ENCODE measurements around the gene TRIM38.
"Not testable (repeated sequence)": the region's sequence is repeated elsewhere in the genome, so short reads cannot be mapped to it uniquely, and the experiment has no call there.

TRIM38 gene

DNA sequence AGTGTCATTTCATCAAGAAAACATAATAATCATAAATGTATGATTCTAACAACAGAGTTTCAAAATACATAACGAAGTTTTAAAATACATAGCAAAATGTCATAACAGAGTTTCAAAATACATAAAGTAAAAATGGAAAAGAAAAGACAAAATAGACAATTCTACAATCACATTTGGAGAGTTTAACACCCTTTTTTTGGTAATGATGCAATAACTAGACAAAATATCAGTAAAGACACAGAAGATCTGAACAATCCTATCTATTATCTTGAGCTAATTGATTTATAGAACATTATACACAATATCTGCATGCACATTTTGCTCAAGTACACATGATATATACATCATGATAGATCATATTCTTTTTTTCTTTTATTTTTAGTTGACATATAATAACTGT lies 18.7 kb upstream of the TRIM38 start:
- Histone ChIP-seq H3K4me1 (ENCODE audit: control insufficient read depth, insufficient read depth, low read length) (no peaks in the 10 kb centered on the region), H3K27ac (ENCODE audit: low read length) (no peak overlapping the region), H3K4me3 (ENCODE audit: low read length in 2 of 2) (no peak overlapping the region), H3K9me3 (ENCODE audit: control insufficient read depth in 2 of 2, low read length in 2 of 2) (no peaks in the 10 kb centered on the region), H3K36me3 (ENCODE audit: control insufficient read depth in 2 of 2, insufficient read depth in 2 of 2, low read length in 2 of 2) (no peaks in the 10 kb centered on the region), H3K27me3 (ENCODE audit: control insufficient read depth in 1 of 2, insufficient read depth in 2 of 2, low read length in 2 of 2) (no peaks in the 10 kb centered on the region), H3K9ac (ENCODE audit: low read length in 2 of 2) (no peak overlapping the region)

GRCh38 chr6:25944688-25945574 lies 17.7 kb upstream of the TRIM38 start:
- H3K9ac ChIP-seq (ENCODE audit: low read length in 2 of 2), result no peak overlapping the region
- no peaks in the 10 kb centered on the region for H3K4me1 ChIP-seq (ENCODE audit: control insufficient read depth, insufficient read depth, low read length)
- no peaks in the 10 kb centered on the region for H3K36me3 ChIP-seq (ENCODE audit: control insufficient read depth in 2 of 2, insufficient read depth in 2 of 2, low read length in 2 of 2)
- no peaks in the 10 kb centered on the region for H3K27me3 ChIP-seq (ENCODE audit: control insufficient read depth in 1 of 2, insufficient read depth in 2 of 2, low read length in 2 of 2)
- no peak overlapping the region for H3K4me3 ChIP-seq (ENCODE audit: low read length in 2 of 2)
- no peak overlapping the region for H3K27ac ChIP-seq (ENCODE audit: low read length)
- no peaks in the 10 kb centered on the region for H3K9me3 ChIP-seq (ENCODE audit: control insufficient read depth in 2 of 2, low read length in 2 of 2)

GRCh38 chr6:25945738-25946137 lies 16.9 kb upstream of the TRIM38 start:
- H3K27me3 ChIP-seq (ENCODE audit: control insufficient read depth in 1 of 2, insufficient read depth in 2 of 2, low read length in 2 of 2); H3K4me3 ChIP-seq (ENCODE audit: low read length in 2 of 2); H3K36me3 ChIP-seq (ENCODE audit: control insufficient read depth in 2 of 2, insufficient read depth in 2 of 2, low read length in 2 of 2); H3K27ac ChIP-seq (ENCODE audit: low read length); H3K4me1 ChIP-seq (ENCODE audit: control insufficient read depth, insufficient read depth, low read length); H3K9me3 ChIP-seq (ENCODE audit: control insufficient read depth in 2 of 2, low read length in 2 of 2); H3K9ac ChIP-seq (ENCODE audit: low read length in 2 of 2): not testable (repeated sequence)

GRCh38 chr6:25946631-25947030 lies 16.0 kb upstream of the TRIM38 start:
- Histone ChIP-seq H3K9ac (ENCODE audit: low read length in 2 of 2) (no peak overlapping the region), H3K4me1 (ENCODE audit: control insufficient read depth, insufficient read depth, low read length) (no peaks in the 10 kb centered on the region), H3K27ac (ENCODE audit: low read length) (no peak overlapping the region), H3K4me3 (ENCODE audit: low read length in 2 of 2) (no peak overlapping the region), H3K9me3 (ENCODE audit: control insufficient read depth in 2 of 2, low read length in 2 of 2) (no peaks in the 10 kb centered on the region), H3K36me3 (ENCODE audit: control insufficient read depth in 2 of 2, insufficient read depth in 2 of 2, low read length in 2 of 2) (no peaks in the 10 kb centered on the region), H3K27me3 (ENCODE audit: control insufficient read depth in 1 of 2, insufficient read depth in 2 of 2, low read length in 2 of 2) (peaks cover 0 to under 1% of the 10 kb centered on the region in 2 donors)

DNA sequence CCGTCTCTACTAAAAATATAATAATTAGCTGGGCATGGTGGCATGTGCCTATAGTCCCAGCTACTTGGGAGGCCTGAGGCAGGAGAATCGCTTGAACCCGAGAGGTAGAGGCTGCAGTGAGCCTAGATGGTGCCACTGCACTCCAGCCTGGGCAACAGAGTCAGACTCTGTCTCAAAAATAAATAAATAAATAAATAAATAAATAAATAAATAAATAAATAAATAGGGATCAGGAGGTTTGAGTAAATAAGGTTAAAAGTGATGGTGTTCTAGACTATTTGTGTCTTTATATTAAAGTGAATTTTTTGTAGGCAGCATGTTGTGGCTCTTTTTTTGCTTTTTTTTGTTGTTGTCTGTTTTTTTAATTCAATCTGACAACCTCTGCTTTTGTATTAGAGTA lies 15.1 kb upstream of the TRIM38 start:
- not testable (repeated sequence) for H3K9me3 ChIP-seq (ENCODE audit: control insufficient read depth in 2 of 2, low read length in 2 of 2); H3K27me3 ChIP-seq (ENCODE audit: control insufficient read depth in 1 of 2, insufficient read depth in 2 of 2, low read length in 2 of 2); H3K4me3 ChIP-seq (ENCODE audit: low read length in 2 of 2); H3K4me1 ChIP-seq (ENCODE audit: control insufficient read depth, insufficient read depth, low read length); H3K27ac ChIP-seq (ENCODE audit: low read length); H3K36me3 ChIP-seq (ENCODE audit: control insufficient read depth in 2 of 2, insufficient read depth in 2 of 2, low read length in 2 of 2); H3K9ac ChIP-seq (ENCODE audit: low read length in 2 of 2)

GRCh38 chr6:25949695-25950094 lies 12.9 kb upstream of the TRIM38 start:
- Histone ChIP-seq H3K27ac (ENCODE audit: low read length) (no peak overlapping the region), H3K27me3 (ENCODE audit: control insufficient read depth in 1 of 2, insufficient read depth in 2 of 2, low read length in 2 of 2) (peaks cover 0 to 4% of the 10 kb centered on the region in 2 donors), H3K9me3 (ENCODE audit: control insufficient read depth in 2 of 2, low read length in 2 of 2) (no peaks in the 10 kb centered on the region), H3K4me1 (ENCODE audit: control insufficient read depth, insufficient read depth, low read length) (no peaks in the 10 kb centered on the region), H3K9ac (ENCODE audit: low read length in 2 of 2) (no peak overlapping the region), H3K36me3 (ENCODE audit: control insufficient read depth in 2 of 2, insufficient read depth in 2 of 2, low read length in 2 of 2) (no peaks in the 10 kb centered on the region), H3K4me3 (ENCODE audit: low read length in 2 of 2) (no peak overlapping the region)

DNA sequence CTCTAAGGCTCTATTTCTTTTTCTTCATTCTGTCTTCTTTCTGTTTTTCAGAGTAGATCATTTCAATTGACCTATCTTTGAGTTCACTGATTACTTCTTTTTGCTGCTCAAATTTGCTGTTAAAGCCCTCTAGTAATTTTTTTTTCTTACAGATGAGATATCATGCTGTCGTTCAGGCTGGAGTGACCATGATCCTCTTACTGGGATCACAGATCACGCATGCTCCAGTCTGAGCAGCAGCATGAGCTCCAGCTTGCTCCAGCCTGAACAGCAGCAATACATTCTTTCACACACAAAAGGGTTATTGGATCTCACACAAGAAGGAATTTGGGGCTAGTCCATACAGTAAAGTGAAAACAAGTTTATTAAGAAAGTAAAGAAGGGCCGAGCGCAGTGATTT lies 12.3 kb upstream of the TRIM38 start:
- Histone ChIP-seq H3K4me3 (ENCODE audit: low read length in 2 of 2) (no peak overlapping the region), H3K9me3 (ENCODE audit: control insufficient read depth in 2 of 2, low read length in 2 of 2) (no peaks in the 10 kb centered on the region), H3K9ac (ENCODE audit: low read length in 2 of 2) (no peak overlapping the region), H3K4me1 (ENCODE audit: control insufficient read depth, insufficient read depth, low read length) (no peaks in the 10 kb centered on the region), H3K36me3 (ENCODE audit: control insufficient read depth in 2 of 2, insufficient read depth in 2 of 2, low read length in 2 of 2) (no peaks in the 10 kb centered on the region), H3K27me3 (ENCODE audit: control insufficient read depth in 1 of 2, insufficient read depth in 2 of 2, low read length in 2 of 2) (peaks cover 0 to 4% of the 10 kb centered on the region in 2 donors), H3K27ac (ENCODE audit: low read length) (no peak overlapping the region)

- Histone ChIP-seq H3K9me3 (ENCODE audit: control insufficient read depth in 2 of 2, low read length in 2 of 2) (no peaks in the 10 kb centered on the region), H3K27me3 (ENCODE audit: control insufficient read depth in 1 of 2, insufficient read depth in 2 of 2, low read length in 2 of 2) (peaks cover 0 to 4% of the 10 kb centered on the region in 2 donors), H3K4me1 (ENCODE audit: control insufficient read depth, insufficient read depth, low read length) (no peaks in the 10 kb centered on the region), H3K36me3 (ENCODE audit: control insufficient read depth in 2 of 2, insufficient read depth in 2 of 2, low read length in 2 of 2) (no peaks in the 10 kb centered on the region), H3K27ac (ENCODE audit: low read length) (no peak overlapping the region), H3K4me3 (ENCODE audit: low read length in 2 of 2) (no peak overlapping the region), H3K9ac (ENCODE audit: low read length in 2 of 2) (no peak overlapping the region)
These were observed 11.1 kb upstream of the TRIM38 start for GRCh38 chr6:25951296-25952032.

- H3K4me1 ChIP-seq (ENCODE audit: control insufficient read depth, insufficient read depth, low read length), result no peaks in the 10 kb centered on the region
- no peaks in the 10 kb centered on the region for H3K9me3 ChIP-seq (ENCODE audit: control insufficient read depth in 2 of 2, low read length in 2 of 2)
- no peak overlapping the region for H3K4me3 ChIP-seq (ENCODE audit: low read length in 2 of 2)
- no peak overlapping the region for H3K9ac ChIP-seq (ENCODE audit: low read length in 2 of 2)
- no peak overlapping the region for H3K27ac ChIP-seq (ENCODE audit: low read length)
- H3K36me3 ChIP-seq (ENCODE audit: control insufficient read depth in 2 of 2, insufficient read depth in 2 of 2, low read length in 2 of 2), result no peaks in the 10 kb centered on the region
- H3K27me3 ChIP-seq (ENCODE audit: control insufficient read depth in 1 of 2, insufficient read depth in 2 of 2, low read length in 2 of 2), result peaks cover 0 to 4% of the 10 kb centered on the region in 2 donors
These were observed 10.1 kb upstream of the TRIM38 start for GRCh38 chr6:25952535-25952934.

GRCh38 chr6:25953733-25954132 lies 8.9 kb upstream of the TRIM38 start:
- no peaks in the 10 kb centered on the region for H3K4me1 ChIP-seq (ENCODE audit: control insufficient read depth, insufficient read depth, low read length)
- H3K9ac ChIP-seq (ENCODE audit: low read length in 2 of 2), result no peak overlapping the region
- H3K27ac ChIP-seq (ENCODE audit: low read length), result no peak overlapping the region
- no peaks in the 10 kb centered on the region for H3K36me3 ChIP-seq (ENCODE audit: control insufficient read depth in 2 of 2, insufficient read depth in 2 of 2, low read length in 2 of 2)
- no peaks in the 10 kb centered on the region for H3K9me3 ChIP-seq (ENCODE audit: control insufficient read depth in 2 of 2, low read length in 2 of 2)
- no peak overlapping the region for H3K4me3 ChIP-seq (ENCODE audit: low read length in 2 of 2)
- peaks cover 0 to 4% of the 10 kb centered on the region in 2 donors for H3K27me3 ChIP-seq (ENCODE audit: control insufficient read depth in 1 of 2, insufficient read depth in 2 of 2, low read length in 2 of 2)

GRCh38 chr6:25954756-25955155 lies 7.8 kb upstream of the TRIM38 start:
- Histone ChIP-seq H3K27ac (ENCODE audit: low read length) (no peak overlapping the region), H3K9ac (ENCODE audit: low read length in 2 of 2) (no peak overlapping the region), H3K9me3 (ENCODE audit: control insufficient read depth in 2 of 2, low read length in 2 of 2) (no peaks in the 10 kb centered on the region)

More at GRCh38 chr6:25954756-25955155, 7.8 kb upstream of the TRIM38 start:
- no peaks in the 10 kb centered on the region for H3K4me1 ChIP-seq (ENCODE audit: control insufficient read depth, insufficient read depth, low read length)
- H3K36me3 ChIP-seq (ENCODE audit: control insufficient read depth in 2 of 2, insufficient read depth in 2 of 2, low read length in 2 of 2), result no peaks in the 10 kb centered on the region
- no peak overlapping the region for H3K4me3 ChIP-seq (ENCODE audit: low read length in 2 of 2)
- peaks cover 0 to 4% of the 10 kb centered on the region in 2 donors for H3K27me3 ChIP-seq (ENCODE audit: control insufficient read depth in 1 of 2, insufficient read depth in 2 of 2, low read length in 2 of 2)

Data from stomach smooth muscle (tissue), 2 donors.